Measurements from ENCODE around the gene QSER1. TPM values are rescaled to one million over a fixed set of nuclear protein-coding genes. Genes with fewer than 3 reads are reported as not detected.
"Not testable (repeated sequence)": the region's sequence is repeated elsewhere in the genome, so short reads cannot be mapped to it uniquely, and the experiment has no call there.

QSER1 gene
- polyA plus RNA-seq, 1 donor (not counting 4 experiments of a cell fraction or from before 2014, with no cell fraction given): 14.7 TPM

DNA sequence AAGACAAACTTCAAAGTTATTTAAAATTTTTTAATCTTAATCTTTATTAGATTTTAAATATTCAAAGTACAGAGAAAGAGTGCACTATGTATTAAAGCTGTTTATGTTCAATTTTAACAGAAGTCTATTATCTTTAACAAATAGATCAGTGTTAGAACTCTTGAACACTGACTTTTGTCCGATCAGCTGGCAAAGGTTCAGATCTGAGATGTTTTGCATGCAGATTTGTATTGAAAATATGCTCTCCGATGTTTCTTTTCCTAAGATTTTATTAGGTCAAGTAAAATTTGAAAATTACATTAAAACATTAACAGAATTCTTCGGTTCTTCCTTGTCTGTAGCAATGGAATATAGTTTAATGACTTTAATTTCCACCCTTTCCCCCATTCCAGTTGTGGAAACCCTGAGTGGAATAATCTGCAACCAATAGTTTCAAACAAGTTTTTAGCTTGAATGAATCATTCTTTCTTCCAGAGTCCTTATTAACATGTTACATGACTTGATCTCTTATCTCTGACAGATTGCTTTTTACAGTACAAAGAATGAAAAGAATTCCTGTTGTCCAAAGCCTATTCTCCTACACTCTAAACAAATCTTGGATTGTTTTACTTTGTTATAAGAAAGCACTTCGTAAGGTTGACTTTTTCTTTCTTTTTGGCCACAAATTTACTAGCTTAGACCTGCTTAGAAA, 135.4 kb downstream of the QSER1 start:
- Histone ChIP-seq H3K36me3 (ENCODE audit: control insufficient read depth in 2 of 2, extremely low read depth in 1 of 2, insufficient read depth in 2 of 2, low read length in 2 of 2) (peaks cover 5 to 9% of the 10 kb centered on the region in 2 experiments), H3K9me1 (ENCODE audit: control insufficient read depth, extremely low read depth, insufficient read depth, low read length) (peaks cover 2% of the 10 kb centered on the region), H3K4me2 (ENCODE audit: control insufficient read depth, extremely low read depth, insufficient read depth, low read depth, low read length) (no peak overlapping the region), H3K79me2 (ENCODE audit: control insufficient read depth, insufficient read depth, low read length) (peaks cover 14% of the 10 kb centered on the region), H4K20me1 (ENCODE audit: control insufficient read depth, extremely low read depth, insufficient read depth, low read length) (no peaks in the 10 kb centered on the region), H3K4me3 (ENCODE audit: control insufficient read depth in 2 of 3, extremely low read depth in 1 of 3, insufficient read depth in 2 of 3, low read depth in 1 of 3, low read length in 3 of 3) (no peak overlapping the region), H3K9me3 (ENCODE audit: control insufficient read depth, low read depth, low read length) (no peaks in the 10 kb centered on the region), H3K9ac (ENCODE audit: control insufficient read depth, extremely low read depth, insufficient read depth, low read length) (no peak overlapping the region), H3K4me1 (ENCODE audit: control insufficient read depth, extremely low read depth, insufficient read depth, low read length) (peaks cover 6% of the 10 kb centered on the region), H3K27me3 (ENCODE audit: control insufficient read depth, extremely low read depth, insufficient read depth, low read length) (no peaks in the 10 kb centered on the region), H3K27ac (ENCODE audit: control insufficient read depth, insufficient read depth, low read length) (no peak overlapping the region), H2AFZ (ENCODE audit: control insufficient read depth, low read length) (no peak overlapping the region)
- TF ChIP-seq, protein P1, sequence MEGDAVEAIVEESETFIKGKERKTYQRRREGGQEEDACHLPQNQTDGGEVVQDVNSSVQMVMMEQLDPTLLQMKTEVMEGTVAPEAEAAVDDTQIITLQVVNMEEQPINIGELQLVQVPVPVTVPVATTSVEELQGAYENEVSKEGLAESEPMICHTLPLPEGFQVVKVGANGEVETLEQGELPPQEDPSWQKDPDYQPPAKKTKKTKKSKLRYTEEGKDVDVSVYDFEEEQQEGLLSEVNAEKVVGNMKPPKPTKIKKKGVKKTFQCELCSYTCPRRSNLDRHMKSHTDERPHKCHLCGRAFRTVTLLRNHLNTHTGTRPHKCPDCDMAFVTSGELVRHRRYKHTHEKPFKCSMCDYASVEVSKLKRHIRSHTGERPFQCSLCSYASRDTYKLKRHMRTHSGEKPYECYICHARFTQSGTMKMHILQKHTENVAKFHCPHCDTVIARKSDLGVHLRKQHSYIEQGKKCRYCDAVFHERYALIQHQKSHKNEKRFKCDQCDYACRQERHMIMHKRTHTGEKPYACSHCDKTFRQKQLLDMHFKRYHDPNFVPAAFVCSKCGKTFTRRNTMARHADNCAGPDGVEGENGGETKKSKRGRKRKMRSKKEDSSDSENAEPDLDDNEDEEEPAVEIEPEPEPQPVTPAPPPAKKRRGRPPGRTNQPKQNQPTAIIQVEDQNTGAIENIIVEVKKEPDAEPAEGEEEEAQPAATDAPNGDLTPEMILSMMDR (optimal IDR thresholded peaks at IDR 0.05 in 1 of 3, IDR thresholded peaks at IDR 0.05 in 1 of 3, conservative IDR thresholded peaks at IDR 0.05 in 1 of 3; ENCODE audit: extremely low read depth in 1 of 3, insufficient read depth in 2 of 3, low read length in 3 of 3): no peak
- TF ChIP-seq EZH2 (IDR thresholded peaks at IDR 0.05; ENCODE audit: low read length): no peak
- FAIRE-seq (no peak), DNase-seq (ENCODE audit: low read depth, low spot score) (no peak)
- dilution Hi-C loops (cut with MboI; ENCODE audit: extremely low pct_ligation_motif_present, low sequenced_read_pairs): no loop called here

- Histone ChIP-seq H3K9me3 (ENCODE audit: control insufficient read depth, low read depth, low read length) (no peaks in the 10 kb centered on the region), H3K9ac (ENCODE audit: control insufficient read depth, extremely low read depth, insufficient read depth, low read length) (no peak overlapping the region), H3K4me1 (ENCODE audit: control insufficient read depth, extremely low read depth, insufficient read depth, low read length) (peaks cover 6% of the 10 kb centered on the region), H3K4me3 (ENCODE audit: control insufficient read depth in 2 of 3, extremely low read depth in 1 of 3, insufficient read depth in 2 of 3, low read depth in 1 of 3, low read length in 3 of 3) (no peak overlapping the region), H3K27ac (ENCODE audit: control insufficient read depth, insufficient read depth, low read length) (no peak overlapping the region), H3K27me3 (ENCODE audit: control insufficient read depth, extremely low read depth, insufficient read depth, low read length) (no peaks in the 10 kb centered on the region), H3K36me3 (ENCODE audit: control insufficient read depth in 2 of 2, extremely low read depth in 1 of 2, insufficient read depth in 2 of 2, low read length in 2 of 2) (peaks cover 5 to 9% of the 10 kb centered on the region in 2 experiments), H4K20me1 (ENCODE audit: control insufficient read depth, extremely low read depth, insufficient read depth, low read length) (no peaks in the 10 kb centered on the region), H3K4me2 (ENCODE audit: control insufficient read depth, extremely low read depth, insufficient read depth, low read depth, low read length) (no peak overlapping the region), H3K79me2 (ENCODE audit: control insufficient read depth, insufficient read depth, low read length) (peaks cover 11% of the 10 kb centered on the region), H3K9me1 (ENCODE audit: control insufficient read depth, extremely low read depth, insufficient read depth, low read length) (peaks cover 2% of the 10 kb centered on the region), H2AFZ (ENCODE audit: control insufficient read depth, low read length) (no peak overlapping the region)
- FAIRE-seq (no peak), DNase-seq (ENCODE audit: low read depth, low spot score) (no peak)
- TF ChIP-seq, protein P1 (optimal IDR thresholded peaks at IDR 0.05 in 1 of 3, IDR thresholded peaks at IDR 0.05 in 1 of 3, conservative IDR thresholded peaks at IDR 0.05 in 1 of 3; ENCODE audit: extremely low read depth in 1 of 3, insufficient read depth in 2 of 3, low read length in 3 of 3): no peak
- TF ChIP-seq EZH2 (IDR thresholded peaks at IDR 0.05; ENCODE audit: low read length): no peak
- dilution Hi-C loops (cut with MboI; ENCODE audit: extremely low pct_ligation_motif_present, low sequenced_read_pairs): no loop called here
Measured at GRCh38 chr11:33028537-33028914, 135.9 kb downstream of the QSER1 start.

- H3K9ac ChIP-seq (ENCODE audit: control insufficient read depth, extremely low read depth, insufficient read depth, low read length); H3K27ac ChIP-seq (ENCODE audit: control insufficient read depth, insufficient read depth, low read length); DNase-seq (ENCODE audit: low read depth, low spot score); H4K20me1 ChIP-seq (ENCODE audit: control insufficient read depth, extremely low read depth, insufficient read depth, low read length); H3K27me3 ChIP-seq (ENCODE audit: control insufficient read depth, extremely low read depth, insufficient read depth, low read length); dilution Hi-C loops (cut with MboI; ENCODE audit: extremely low pct_ligation_motif_present, low sequenced_read_pairs); H3K4me1 ChIP-seq (ENCODE audit: control insufficient read depth, extremely low read depth, insufficient read depth, low read length); H3K4me2 ChIP-seq (ENCODE audit: control insufficient read depth, extremely low read depth, insufficient read depth, low read depth, low read length); H3K9me3 ChIP-seq (ENCODE audit: control insufficient read depth, low read depth, low read length); FAIRE-seq; H3K4me3 ChIP-seq (ENCODE audit: control insufficient read depth in 2 of 3, extremely low read depth in 1 of 3, insufficient read depth in 2 of 3, low read depth in 1 of 3, low read length in 3 of 3); H3K9me1 ChIP-seq (ENCODE audit: control insufficient read depth, extremely low read depth, insufficient read depth, low read length); H2AFZ ChIP-seq (ENCODE audit: control insufficient read depth, low read length): not testable (repeated sequence)
- H3K79me2 ChIP-seq (ENCODE audit: control insufficient read depth, insufficient read depth, low read length): peaks cover 10% of the 10 kb centered on the region
- peaks cover 5 to 12% of the 10 kb centered on the region in 2 experiments for H3K36me3 ChIP-seq (ENCODE audit: control insufficient read depth in 2 of 2, extremely low read depth in 1 of 2, insufficient read depth in 2 of 2, low read length in 2 of 2)
Measured at GRCh38 chr11:33029218-33029617, 136.6 kb downstream of the QSER1 start.

All from keratinocyte (primary cell).